D341Med (cell line): ENCODE measurements around the gene GALK2.

ENCODE experiments used
- DNase-seq: peaks from one replicate; pipeline ENCODE4 v3.0.0; 2012; ENCODE audit warnings: low spot score

Gene GALK2

GRCh38 chr15:49169880-49170597 lies at the start of gene GALK2:
Gene GALK2, plus strand, starts transcription at chr15:49170247. Its CDS starts 76 bp downstream, at chr15:49170323.
- DNase-seq: peak; percentile 89

GRCh38 chr15:49120832-49121231 lies 49.2 kb upstream of the GALK2 start:
- DNase-seq: no peak

- DNase-seq: no peak
Observed at GRCh38 chr15:49121901-49122300, 48.1 kb upstream of the GALK2 start.

- no peak for DNase-seq
Observed at GRCh38 chr15:49122541-49123062, 47.4 kb upstream of the GALK2 start.

GRCh38 chr15:49124371-49124770 lies 45.7 kb upstream of the GALK2 start:
- DNase-seq: no peak

- DNase-seq: no peak
Observed at GRCh38 chr15:49131403-49131802, 38.6 kb upstream of the GALK2 start.

GRCh38 chr15:49134683-49135341 lies 35.2 kb upstream of the GALK2 start:
- DNase-seq: no peak

GRCh38 chr15:49135342-49135857 lies 34.6 kb upstream of the GALK2 start:
- no peak for DNase-seq

- DNase-seq: no peak
Observed at GRCh38 chr15:49135911-49136310, 34.1 kb upstream of the GALK2 start.

- no peak for DNase-seq
Observed at GRCh38 chr15:49137861-49138260, 32.2 kb upstream of the GALK2 start.

- peak; percentile 49 for DNase-seq
Observed at GRCh38 chr15:49145651-49146609, 24.1 kb upstream of the GALK2 start.

- DNase-seq: no peak
Observed at GRCh38 chr15:49148298-49148697, 21.7 kb upstream of the GALK2 start.

GRCh38 chr15:49148727-49149126 lies 21.3 kb upstream of the GALK2 start:
- no peak for DNase-seq

GRCh38 chr15:49151831-49152230 lies 18.2 kb upstream of the GALK2 start:
- DNase-seq: no peak

- no peak for DNase-seq
Observed at GRCh38 chr15:49152552-49153312, 17.3 kb upstream of the GALK2 start.

- DNase-seq: no peak
Observed at GRCh38 chr15:49154359-49154758, 15.7 kb upstream of the GALK2 start.

GRCh38 chr15:49154799-49155109 lies 15.3 kb upstream of the GALK2 start:
- DNase-seq: no peak

GRCh38 chr15:49155110-49155833 lies 14.8 kb upstream of the GALK2 start, which contains the start of gene COPS2:
Gene COPS2, minus strand, starts transcription at chr15:49155599. Its CDS starts 21 bp downstream, at chr15:49155578.
- DNase-seq: peak; percentile 85

GRCh38 chr15:49155834-49156627 lies 14.0 kb upstream of the GALK2 start:
- DNase-seq: peak; percentile 54

- DNase-seq: no peak
Observed at GRCh38 chr15:49163678-49164077, 6.4 kb upstream of the GALK2 start.
